ENCODE measurements around the gene CABLES1.
"Not testable (repeated sequence)": the region's sequence is repeated elsewhere in the genome, so short reads cannot be mapped to it uniquely, and the experiment has no call there.

The CABLES1 gene

GRCh38 chr18:23134780-23135549 is at the start of gene CABLES1:
Gene CABLES1 (plus strand): TSS chr18:23135485. CDS start chr18:23135763, 278 bp downstream.
- DNase-seq: no peak

- DNase-seq: no peak
Observed at GRCh38 chr18:23087352-23087751, 47.9 kb upstream of the CABLES1 start.

GRCh38 chr18:23088310-23088709 is 47.0 kb upstream of the CABLES1 start:
- no peak for DNase-seq

- DNase-seq: not testable (repeated sequence)
Observed at GRCh38 chr18:23091017-23091993, 44.0 kb upstream of the CABLES1 start.

- no peak for DNase-seq
Observed at GRCh38 chr18:23092121-23092520, 43.2 kb upstream of the CABLES1 start.

GRCh38 chr18:23093130-23093529 is 42.2 kb upstream of the CABLES1 start:
- DNase-seq: not testable (repeated sequence)

- no peak for DNase-seq
Observed at GRCh38 chr18:23093772-23094171, 41.5 kb upstream of the CABLES1 start.

- DNase-seq: no peak
Observed at GRCh38 chr18:23094411-23095190, 40.7 kb upstream of the CABLES1 start.

GRCh38 chr18:23095463-23095862 is 39.8 kb upstream of the CABLES1 start:
- DNase-seq: no peak

GRCh38 chr18:23097016-23097415 is 38.3 kb upstream of the CABLES1 start:
- DNase-seq: not testable (repeated sequence)

GRCh38 chr18:23099621-23100020 is 35.7 kb upstream of the CABLES1 start:
- no peak for DNase-seq

- no peak for DNase-seq
Observed at GRCh38 chr18:23101861-23102432, 33.3 kb upstream of the CABLES1 start.

GRCh38 chr18:23102493-23103261 is 32.6 kb upstream of the CABLES1 start:
- no peak for DNase-seq

- DNase-seq: no peak
Observed at GRCh38 chr18:23103449-23103848, 31.8 kb upstream of the CABLES1 start.

- DNase-seq: no peak
Observed at GRCh38 chr18:23105030-23105429, 30.3 kb upstream of the CABLES1 start.

GRCh38 chr18:23105581-23106219 is 29.6 kb upstream of the CABLES1 start:
- DNase-seq: no peak

- no peak for DNase-seq
Observed at GRCh38 chr18:23106575-23106974, 28.7 kb upstream of the CABLES1 start.

- no peak for DNase-seq
Observed at GRCh38 chr18:23107718-23108117, 27.6 kb upstream of the CABLES1 start.

GRCh38 chr18:23108496-23108895 is 26.8 kb upstream of the CABLES1 start:
- DNase-seq: no peak

- not testable (repeated sequence) for DNase-seq
Observed at GRCh38 chr18:23109163-23109562, 26.1 kb upstream of the CABLES1 start.

- DNase-seq: no peak
Observed at GRCh38 chr18:23113576-23113975, 21.7 kb upstream of the CABLES1 start.

All from NCI-H1694 treated with DMSO at 0.1 percent for 48 hours (cell line).